Measurements from ENCODE around the gene TOM1L2.

DNA sequence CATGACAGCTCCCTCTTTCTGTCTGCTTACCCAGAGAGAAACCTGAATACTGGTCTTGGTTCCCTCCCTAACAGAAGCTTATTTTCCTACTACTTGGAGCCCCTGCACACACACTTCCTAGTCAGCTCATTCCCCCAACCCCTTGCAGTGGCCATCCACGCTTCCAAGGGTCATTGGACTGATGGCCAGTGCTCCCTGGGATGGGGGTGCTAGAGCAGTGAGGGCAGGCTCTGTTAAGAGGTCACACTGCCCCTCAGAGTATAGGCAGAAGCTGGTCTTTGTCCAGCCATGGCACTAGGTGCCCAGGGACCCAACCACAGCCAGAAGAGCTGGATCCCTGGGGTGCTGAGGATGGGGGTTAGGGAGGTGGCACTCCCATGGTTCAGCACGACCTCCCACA, 13.0 kb upstream of the TOM1L2 start:
- TF ChIP-seq, protein P1, sequence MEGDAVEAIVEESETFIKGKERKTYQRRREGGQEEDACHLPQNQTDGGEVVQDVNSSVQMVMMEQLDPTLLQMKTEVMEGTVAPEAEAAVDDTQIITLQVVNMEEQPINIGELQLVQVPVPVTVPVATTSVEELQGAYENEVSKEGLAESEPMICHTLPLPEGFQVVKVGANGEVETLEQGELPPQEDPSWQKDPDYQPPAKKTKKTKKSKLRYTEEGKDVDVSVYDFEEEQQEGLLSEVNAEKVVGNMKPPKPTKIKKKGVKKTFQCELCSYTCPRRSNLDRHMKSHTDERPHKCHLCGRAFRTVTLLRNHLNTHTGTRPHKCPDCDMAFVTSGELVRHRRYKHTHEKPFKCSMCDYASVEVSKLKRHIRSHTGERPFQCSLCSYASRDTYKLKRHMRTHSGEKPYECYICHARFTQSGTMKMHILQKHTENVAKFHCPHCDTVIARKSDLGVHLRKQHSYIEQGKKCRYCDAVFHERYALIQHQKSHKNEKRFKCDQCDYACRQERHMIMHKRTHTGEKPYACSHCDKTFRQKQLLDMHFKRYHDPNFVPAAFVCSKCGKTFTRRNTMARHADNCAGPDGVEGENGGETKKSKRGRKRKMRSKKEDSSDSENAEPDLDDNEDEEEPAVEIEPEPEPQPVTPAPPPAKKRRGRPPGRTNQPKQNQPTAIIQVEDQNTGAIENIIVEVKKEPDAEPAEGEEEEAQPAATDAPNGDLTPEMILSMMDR (IDR thresholded peaks at IDR 0.05): no peak
- no peak for TF ChIP-seq ZFX (IDR thresholded peaks at IDR 0.05; ENCODE audit: borderline replicate concordance)

All from 22Rv1 (cell line).